RWPE1 (cell line): ENCODE measurements around the gene ARHGAP33.
"Not testable (repeated sequence)": the region's sequence is repeated elsewhere in the genome, so short reads cannot be mapped to it uniquely, and the experiment has no call there.

ENCODE experiments used
- CTCF ChIA-PET: fragments of 350-600 bp; sonication (Branson Sonifier 250); formaldehyde crosslinking; extraction: SDS; loops from one replicate; lab custom pipeline; 2021; lab: Yijun Ruan, JAX
- POLR2A ChIA-PET: fragments of 400-600 bp; formaldehyde crosslinking; extraction: SDS; loops from one replicate; lab custom pipeline; 2020; ENCODE audit warnings: antibody characterized with exemption; ENCODE audit not compliant: low non-redundant PET; lab: Yijun Ruan, JAX
- DNase-seq: peaks from one replicate; pipeline ENCODE4 v3.0.0; 2012; ENCODE audit warnings: low spot score
- H3K27ac ChIP-seq: fragments of 450-650 bp; 2 replicates; pipeline ENCODE4 v1.5.1; 2017
- TF ChIP-seq, protein P1 (sequence below): fragments of 450-650 bp; conservative IDR thresholded peaks from 2 replicates; pipeline ENCODE4 v1.5.1; 2017; ENCODE audit warnings: low read depth, mild to moderate bottlenecking

The ARHGAP33 gene

DNA sequence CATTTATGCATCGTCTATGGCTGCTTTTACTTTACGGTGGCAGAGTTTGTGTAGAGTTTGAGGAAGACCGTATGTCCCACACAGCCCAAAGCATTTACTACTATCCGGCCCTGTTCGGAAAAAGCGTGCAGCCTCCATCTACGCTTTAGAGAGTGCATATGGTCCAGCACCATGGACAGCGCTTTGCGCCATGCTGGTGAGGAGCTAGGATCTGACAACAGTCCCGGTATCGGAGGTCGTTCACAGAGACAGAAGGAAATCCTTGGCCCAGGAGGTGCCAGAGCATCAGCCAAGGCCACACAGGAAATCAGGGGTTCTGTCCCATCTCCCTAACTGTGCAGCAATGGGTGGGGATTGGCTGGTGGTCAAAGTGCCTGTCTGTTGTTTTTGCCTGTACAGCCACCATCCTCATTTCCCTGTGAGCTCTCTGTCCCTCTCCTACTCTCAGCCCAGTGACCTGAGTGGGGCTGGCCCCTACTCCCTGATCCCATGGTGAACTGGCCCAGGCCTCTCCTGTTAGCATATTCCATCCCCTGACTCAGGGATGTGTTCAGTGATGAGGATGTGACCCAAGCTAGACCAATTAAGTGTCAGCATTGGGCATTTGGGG lies 53.4 kb downstream of the ARHGAP33 start:
- no peak overlapping the region for H3K27ac ChIP-seq
- DNase-seq, result peak; percentile 50
- TF ChIP-seq, protein P1, sequence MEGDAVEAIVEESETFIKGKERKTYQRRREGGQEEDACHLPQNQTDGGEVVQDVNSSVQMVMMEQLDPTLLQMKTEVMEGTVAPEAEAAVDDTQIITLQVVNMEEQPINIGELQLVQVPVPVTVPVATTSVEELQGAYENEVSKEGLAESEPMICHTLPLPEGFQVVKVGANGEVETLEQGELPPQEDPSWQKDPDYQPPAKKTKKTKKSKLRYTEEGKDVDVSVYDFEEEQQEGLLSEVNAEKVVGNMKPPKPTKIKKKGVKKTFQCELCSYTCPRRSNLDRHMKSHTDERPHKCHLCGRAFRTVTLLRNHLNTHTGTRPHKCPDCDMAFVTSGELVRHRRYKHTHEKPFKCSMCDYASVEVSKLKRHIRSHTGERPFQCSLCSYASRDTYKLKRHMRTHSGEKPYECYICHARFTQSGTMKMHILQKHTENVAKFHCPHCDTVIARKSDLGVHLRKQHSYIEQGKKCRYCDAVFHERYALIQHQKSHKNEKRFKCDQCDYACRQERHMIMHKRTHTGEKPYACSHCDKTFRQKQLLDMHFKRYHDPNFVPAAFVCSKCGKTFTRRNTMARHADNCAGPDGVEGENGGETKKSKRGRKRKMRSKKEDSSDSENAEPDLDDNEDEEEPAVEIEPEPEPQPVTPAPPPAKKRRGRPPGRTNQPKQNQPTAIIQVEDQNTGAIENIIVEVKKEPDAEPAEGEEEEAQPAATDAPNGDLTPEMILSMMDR, result no peak
- ChIA-PET CTCF (no interaction called here), POLR2A (no interaction called here)

DNA sequence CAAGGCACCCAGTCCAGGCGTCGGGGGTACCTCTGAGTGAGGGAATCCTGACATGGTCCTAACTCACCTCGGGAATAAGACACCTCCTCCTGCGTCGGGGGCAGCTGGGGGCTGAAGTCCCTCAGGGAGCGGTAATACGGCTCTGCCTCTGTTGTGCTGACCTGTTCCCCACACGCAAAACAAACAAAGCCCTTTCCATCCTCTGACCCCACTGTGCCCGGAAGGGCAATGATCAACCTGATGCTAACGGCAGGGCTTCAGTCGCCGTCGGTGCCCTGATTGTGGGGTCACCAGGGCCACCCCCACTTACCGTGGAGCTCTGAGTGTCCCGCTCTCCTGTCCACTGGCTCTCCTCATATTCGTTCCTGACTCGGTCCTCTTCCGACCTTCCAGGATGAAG lies 55.6 kb downstream of the ARHGAP33 start:
- no peak for DNase-seq
- ChIA-PET CTCF (no interaction called here), POLR2A (no interaction called here)
- H3K27ac ChIP-seq, result no peak overlapping the region
- TF ChIP-seq, protein P1, result no peak

DNA sequence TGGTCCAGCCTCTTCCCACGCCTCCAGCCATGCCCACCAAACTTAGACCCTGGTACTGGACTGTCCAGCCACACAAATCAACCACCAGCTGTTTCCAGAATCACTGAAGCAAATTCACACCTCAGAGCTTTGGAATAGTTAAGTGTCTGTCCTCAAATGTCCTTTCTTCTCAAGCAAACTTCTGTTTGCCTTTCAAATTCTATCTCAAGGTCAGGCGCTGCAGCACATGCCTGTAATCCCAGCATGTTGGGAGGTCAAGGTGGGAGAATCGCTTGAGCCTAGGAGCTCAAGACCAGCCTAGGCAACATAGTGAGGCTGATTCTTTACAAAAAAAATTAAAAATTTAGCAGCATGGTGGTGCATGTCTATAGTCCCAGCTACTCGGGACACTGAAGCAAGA lies 56.7 kb downstream of the ARHGAP33 start:
- ChIA-PET CTCF (interaction anchor here (0.6 kb wide), 1 partner anchor 12 kb away, joined by 3 read pairs; no protein-coding TSS in a partner anchor), POLR2A (no interaction called here)
- TF ChIP-seq, protein P1, result no peak
- no peak for DNase-seq
- H3K27ac ChIP-seq, result no peak overlapping the region

DNA sequence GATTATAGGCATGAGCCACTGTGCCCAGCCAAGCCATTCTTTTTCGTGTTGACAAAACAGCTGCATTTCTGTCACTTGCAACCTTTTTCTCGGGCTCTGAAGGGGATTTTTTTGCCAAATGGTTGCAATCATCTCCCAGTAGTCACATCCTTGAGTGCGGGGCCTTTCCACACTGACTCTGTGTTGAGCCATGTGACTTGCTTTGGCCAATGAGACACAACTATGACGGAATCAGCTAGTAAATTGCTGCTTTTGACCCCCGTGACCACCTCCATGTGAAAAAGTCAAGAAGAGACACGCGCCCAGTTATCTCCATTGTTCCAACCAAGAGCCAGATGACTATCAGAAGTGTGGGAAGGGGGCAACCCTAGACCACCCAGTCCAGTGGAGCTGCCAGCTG lies 58.6 kb downstream of the ARHGAP33 start:
- TF ChIP-seq, protein P1, result no peak
- POLR2A ChIA-PET, result no interaction called here
- no peak for DNase-seq
- H3K27ac ChIP-seq, result no peak overlapping the region
- CTCF ChIA-PET, result interaction anchor here (0.7 to 1.4 kb wide), 4 partner anchors 11 to 23 kb away, joined by 3 to 8 read pairs (median 6); partner anchors contain the start of gene KIRREL2

DNA sequence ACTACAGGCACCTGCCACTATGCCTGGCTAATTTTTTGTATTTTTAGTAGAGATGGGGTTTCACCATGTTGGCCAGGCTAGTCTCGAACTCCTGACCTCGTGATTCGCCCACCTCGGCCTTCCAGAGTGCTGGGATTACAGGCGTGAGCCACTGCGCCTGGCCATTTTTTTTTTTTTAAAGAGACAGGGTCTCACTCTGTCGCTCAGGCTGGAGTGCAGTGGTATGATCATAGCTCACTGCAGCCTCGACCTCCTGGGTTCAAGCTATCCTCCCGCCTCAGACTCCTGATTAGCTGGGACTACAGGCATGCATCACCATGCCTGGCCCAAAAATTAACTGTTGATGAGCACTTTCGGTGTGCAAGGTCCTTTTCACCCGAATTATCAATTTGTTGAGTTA lies 60.7 kb downstream of the ARHGAP33 start:
- DNase-seq, H3K27ac ChIP-seq, POLR2A ChIA-PET: not testable (repeated sequence)
- CTCF ChIA-PET, result interaction anchor here (0.5 kb wide), 1 partner anchor 46 kb away, joined by 3 read pairs; no protein-coding TSS in a partner anchor
